Measurements from ENCODE around the gene TBC1D22A.

TBC1D22A gene

GRCh38 chr22:46891382-46891951 is 129.0 kb downstream of the TBC1D22A start:
- no peak for FAIRE-seq

GRCh38 chr22:46892866-46893265 is 130.4 kb downstream of the TBC1D22A start:
- FAIRE-seq: no peak

GRCh38 chr22:46893281-46894020 is 131.0 kb downstream of the TBC1D22A start:
- no peak for FAIRE-seq

- no peak for FAIRE-seq
Observed at GRCh38 chr22:46894081-46894671, 131.7 kb downstream of the TBC1D22A start.

- FAIRE-seq: no peak
Observed at GRCh38 chr22:46894851-46895640, 132.6 kb downstream of the TBC1D22A start.

- FAIRE-seq: no peak
Observed at GRCh38 chr22:46895753-46896152, 133.3 kb downstream of the TBC1D22A start.

GRCh38 chr22:46896166-46896565 is 133.7 kb downstream of the TBC1D22A start:
- no peak for FAIRE-seq

- no peak for FAIRE-seq
Observed at GRCh38 chr22:46896568-46897245, 134.3 kb downstream of the TBC1D22A start.

GRCh38 chr22:46897246-46897623 is 134.8 kb downstream of the TBC1D22A start:
- FAIRE-seq: no peak

- FAIRE-seq: no peak
Observed at GRCh38 chr22:46900549-46900948, 138.1 kb downstream of the TBC1D22A start.

GRCh38 chr22:46902436-46902835 is 140.0 kb downstream of the TBC1D22A start:
- FAIRE-seq: no peak

- FAIRE-seq: no peak
Observed at GRCh38 chr22:46902998-46903916, 140.8 kb downstream of the TBC1D22A start.

GRCh38 chr22:46905415-46905814 is 143.0 kb downstream of the TBC1D22A start:
- no peak for FAIRE-seq

- no peak for FAIRE-seq
Observed at GRCh38 chr22:46905834-46906233, 143.4 kb downstream of the TBC1D22A start.

- no peak for FAIRE-seq
Observed at GRCh38 chr22:46906326-46907045, 144.0 kb downstream of the TBC1D22A start.

- no peak for FAIRE-seq
Observed at GRCh38 chr22:46907241-46908215, 145.1 kb downstream of the TBC1D22A start.

- no peak for FAIRE-seq
Observed at GRCh38 chr22:46908641-46909107, 146.2 kb downstream of the TBC1D22A start.

GRCh38 chr22:46909237-46910030 is 147.0 kb downstream of the TBC1D22A start:
- no peak for FAIRE-seq

- FAIRE-seq: no peak
Observed at GRCh38 chr22:46910624-46911023, 148.2 kb downstream of the TBC1D22A start.

Measured in colon (tissue), 2 donors.